Glutamatergic neuron (in vitro differentiated cells): ENCODE measurements around the gene PIWIL4. TPM values are rescaled to one million over a fixed set of nuclear protein-coding genes. Genes with fewer than 3 reads are reported as not detected.

Experiments
- DNase-seq: peaks from one replicate; pipeline ENCODE4 v3.0.0; 2022
- H3K27ac Mint-ChIP-seq: one replicate; pipeline ENCODE4 v1.8.0; 2020; ENCODE audit warnings: mild to moderate bottlenecking, mixed read lengths, inconsistent platforms; ENCODE audit not compliant: unreplicated experiment
- H3K27me3 Mint-ChIP-seq: one replicate; pipeline ENCODE4 v1.8.0; 2020; ENCODE audit warnings: mild to moderate bottlenecking, moderate library complexity, mixed read lengths, inconsistent platforms; ENCODE audit not compliant: unreplicated experiment
- H3K36me3 Mint-ChIP-seq: one replicate; pipeline ENCODE4 v1.8.0; 2020; ENCODE audit warnings: mild to moderate bottlenecking, mixed read lengths, inconsistent platforms; ENCODE audit not compliant: unreplicated experiment
- H3K4me1 Mint-ChIP-seq: one replicate; pipeline ENCODE4 v1.8.0; 2020; ENCODE audit warnings: mild to moderate bottlenecking, low read depth, mixed read lengths, inconsistent platforms; ENCODE audit not compliant: unreplicated experiment
- H3K4me3 Mint-ChIP-seq: one replicate; pipeline ENCODE4 v1.8.0; 2020; ENCODE audit warnings: mild to moderate bottlenecking, mixed read lengths, inconsistent platforms; ENCODE audit not compliant: unreplicated experiment
- H3K9me3 Mint-ChIP-seq: one replicate; pipeline ENCODE4 v1.8.0; 2020; ENCODE audit warnings: mild to moderate bottlenecking, moderate library complexity, mixed read lengths, inconsistent platforms; ENCODE audit not compliant: unreplicated experiment
- total RNA-seq: library from RNA; stranded (reverse); fragmentation: NEBNext Ultra II Directional; extraction: Animal tissue kit (Norgen Biotek cat#: 25700); gene quantifications from one replicate; pipeline ENCODE4 v1.2.1, GENCODE V29; 2021; ENCODE audit not compliant: unreplicated experiment
- TF ChIP-seq, protein P1 (sequence below): fragments of 200-600 bp; sonication (generic); IDR thresholded peaks from one replicate; pipeline ENCODE4 v1.5.0; 2021; ENCODE audit not compliant: partially characterized antibody, unreplicated experiment

Gene PIWIL4
- total RNA-seq, 1 donor from 2014 or later, result 0.69 TPM

DNA sequence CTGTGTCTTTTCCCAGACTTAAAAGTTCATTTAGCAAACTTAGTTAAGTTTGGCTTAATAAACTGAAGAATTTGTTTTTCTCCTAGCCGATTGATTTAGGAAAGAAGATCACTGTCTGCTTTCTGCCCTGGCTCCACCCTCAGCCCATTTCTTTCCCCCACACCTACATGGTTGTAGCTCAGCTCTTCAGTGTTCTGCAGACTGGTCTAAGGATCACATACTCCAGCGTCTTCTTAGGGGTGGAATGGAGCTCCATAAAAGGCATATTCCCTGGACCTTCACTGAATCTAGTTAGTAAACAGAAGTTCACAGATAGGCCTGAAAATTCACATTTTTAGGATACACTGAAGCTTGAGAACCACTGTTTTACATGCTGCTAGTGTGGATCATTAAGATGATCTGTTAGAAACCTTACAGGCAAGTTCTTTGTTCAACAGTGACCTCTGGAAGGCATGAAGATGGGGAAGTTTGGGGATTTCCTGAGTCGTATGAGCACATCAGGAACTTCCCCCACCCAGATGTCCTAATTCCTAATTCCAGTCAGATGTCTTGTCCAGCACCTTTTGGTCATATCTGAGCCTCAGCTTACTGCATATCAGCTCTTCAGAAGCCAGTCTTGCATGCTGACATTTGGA, 16.8 kb downstream of the PIWIL4 start:
- Mint-ChIP-seq H3K27me3 (no peaks in the 10 kb centered on the region), H3K9me3 (no peaks in the 10 kb centered on the region), H3K27ac (no peak overlapping the region), H3K4me3 (no peak overlapping the region), H3K36me3 (no peaks in the 10 kb centered on the region), H3K4me1 (peaks cover 2% of the 10 kb centered on the region)
- no peak for DNase-seq
- TF ChIP-seq, protein P1, sequence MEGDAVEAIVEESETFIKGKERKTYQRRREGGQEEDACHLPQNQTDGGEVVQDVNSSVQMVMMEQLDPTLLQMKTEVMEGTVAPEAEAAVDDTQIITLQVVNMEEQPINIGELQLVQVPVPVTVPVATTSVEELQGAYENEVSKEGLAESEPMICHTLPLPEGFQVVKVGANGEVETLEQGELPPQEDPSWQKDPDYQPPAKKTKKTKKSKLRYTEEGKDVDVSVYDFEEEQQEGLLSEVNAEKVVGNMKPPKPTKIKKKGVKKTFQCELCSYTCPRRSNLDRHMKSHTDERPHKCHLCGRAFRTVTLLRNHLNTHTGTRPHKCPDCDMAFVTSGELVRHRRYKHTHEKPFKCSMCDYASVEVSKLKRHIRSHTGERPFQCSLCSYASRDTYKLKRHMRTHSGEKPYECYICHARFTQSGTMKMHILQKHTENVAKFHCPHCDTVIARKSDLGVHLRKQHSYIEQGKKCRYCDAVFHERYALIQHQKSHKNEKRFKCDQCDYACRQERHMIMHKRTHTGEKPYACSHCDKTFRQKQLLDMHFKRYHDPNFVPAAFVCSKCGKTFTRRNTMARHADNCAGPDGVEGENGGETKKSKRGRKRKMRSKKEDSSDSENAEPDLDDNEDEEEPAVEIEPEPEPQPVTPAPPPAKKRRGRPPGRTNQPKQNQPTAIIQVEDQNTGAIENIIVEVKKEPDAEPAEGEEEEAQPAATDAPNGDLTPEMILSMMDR, result no peak

DNA sequence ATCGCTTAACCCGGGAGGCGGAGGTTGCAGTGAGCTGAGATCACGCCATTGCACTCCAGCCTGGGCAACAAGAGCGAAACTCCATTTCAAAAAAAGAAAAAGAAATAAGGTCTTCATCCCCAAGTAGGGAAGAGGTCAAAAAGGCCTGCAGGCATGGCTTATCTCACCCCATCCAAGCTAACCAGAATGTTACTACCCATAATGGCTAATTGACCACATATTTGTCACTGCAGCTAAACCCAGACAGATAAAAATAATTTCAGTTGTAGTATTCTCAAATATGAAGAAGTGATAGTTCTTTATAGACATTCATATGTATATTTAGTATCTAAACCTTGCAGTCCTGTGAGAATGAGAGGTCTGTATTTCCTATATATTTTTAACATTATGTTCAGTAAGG, 17.8 kb downstream of the PIWIL4 start:
- H3K27ac Mint-ChIP-seq, result no peak overlapping the region
- no peaks in the 10 kb centered on the region for H3K9me3 Mint-ChIP-seq
- DNase-seq, result no peak
- H3K4me1 Mint-ChIP-seq, result peaks cover 2% of the 10 kb centered on the region
- no peak overlapping the region for H3K4me3 Mint-ChIP-seq
- no peaks in the 10 kb centered on the region for H3K36me3 Mint-ChIP-seq
- H3K27me3 Mint-ChIP-seq, result no peaks in the 10 kb centered on the region
- TF ChIP-seq, protein P1, result no peak

DNA sequence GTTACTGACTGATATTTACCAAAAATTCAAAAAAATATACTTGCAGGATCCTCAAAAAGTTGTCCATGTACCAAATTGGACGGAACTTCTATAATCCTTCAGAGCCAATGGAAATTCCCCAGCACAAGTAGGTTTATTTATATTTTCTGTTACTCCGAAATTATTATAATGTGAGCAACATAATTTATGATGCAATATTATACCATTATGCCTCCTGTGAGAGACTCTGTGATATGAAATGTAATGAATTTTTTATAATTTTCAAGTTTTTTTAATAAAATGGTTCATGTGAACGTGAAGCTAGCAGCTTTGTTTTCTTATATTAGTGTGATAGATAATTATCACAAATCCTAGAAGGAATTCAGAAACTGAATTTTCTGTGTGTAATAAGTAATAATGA, 18.2 kb downstream of the PIWIL4 start:
- no peak overlapping the region for H3K27ac Mint-ChIP-seq
- no peaks in the 10 kb centered on the region for H3K36me3 Mint-ChIP-seq
- no peak overlapping the region for H3K4me3 Mint-ChIP-seq
- H3K4me1 Mint-ChIP-seq, result peaks cover 2% of the 10 kb centered on the region
- DNase-seq, result no peak
- H3K9me3 Mint-ChIP-seq, result no peaks in the 10 kb centered on the region
- TF ChIP-seq, protein P1, result no peak
- H3K27me3 Mint-ChIP-seq, result no peaks in the 10 kb centered on the region

DNA sequence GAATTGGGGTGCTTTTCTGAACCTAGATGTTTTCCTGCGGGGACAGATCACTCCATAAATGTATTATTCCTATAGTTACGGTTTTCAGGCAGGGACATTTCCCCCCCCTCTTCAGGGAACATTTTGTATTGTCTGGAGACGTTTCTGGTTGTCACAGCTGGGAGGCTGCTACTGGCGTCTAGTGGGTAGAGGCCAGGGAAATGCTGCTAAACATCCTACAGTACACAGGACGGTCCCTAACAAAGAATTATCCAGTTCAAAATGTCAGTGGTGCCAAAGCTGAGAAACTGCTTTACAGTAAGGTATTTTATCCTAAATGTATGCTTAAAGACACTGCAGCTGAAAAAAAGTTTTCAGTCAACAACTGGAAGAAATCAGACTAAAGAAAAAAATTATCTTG, 19.4 kb downstream of the PIWIL4 start:
- Mint-ChIP-seq H3K9me3 (no peaks in the 10 kb centered on the region), H3K4me3 (no peak overlapping the region), H3K27me3 (no peaks in the 10 kb centered on the region), H3K36me3 (no peaks in the 10 kb centered on the region), H3K27ac (no peak overlapping the region), H3K4me1 (peaks cover 2% of the 10 kb centered on the region)
- DNase-seq, result no peak
- TF ChIP-seq, protein P1, result no peak

DNA sequence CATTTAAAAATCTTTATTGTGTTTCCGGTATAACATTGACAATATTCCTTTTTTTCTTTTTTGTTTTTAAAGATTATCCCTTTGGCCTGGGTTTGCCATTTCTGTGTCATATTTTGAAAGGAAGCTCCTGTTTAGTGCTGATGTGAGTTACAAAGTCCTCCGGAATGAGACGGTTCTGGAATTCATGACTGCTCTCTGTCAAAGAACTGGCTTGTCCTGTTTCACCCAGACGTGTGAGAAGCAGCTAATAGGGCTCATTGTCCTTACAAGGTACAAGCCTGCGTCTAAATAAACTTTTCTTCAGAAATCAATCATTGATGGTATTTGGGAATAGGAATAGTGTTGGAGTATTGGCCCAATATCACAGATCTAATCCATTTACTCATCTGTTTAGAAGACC, 19.8 kb downstream of the PIWIL4 start:
- Mint-ChIP-seq H3K9me3 (no peaks in the 10 kb centered on the region), H3K4me3 (no peak overlapping the region), H3K36me3 (no peaks in the 10 kb centered on the region), H3K27me3 (no peaks in the 10 kb centered on the region), H3K4me1 (peaks cover 2% of the 10 kb centered on the region), H3K27ac (no peak overlapping the region)
- no peak for DNase-seq
- TF ChIP-seq, protein P1, result no peak
